NCI-H345 (cell line): ENCODE data around the gene MSANTD2.
"Not testable (repeated sequence)": the region's sequence is repeated elsewhere in the genome, so short reads cannot be mapped to it uniquely, and the experiment has no call there.

ENCODE experiments used
- DNase-seq: peaks from one replicate; lab custom pipeline; 2025; lab: John Stamatoyannopoulos, UW

The MSANTD2 gene

DNA sequence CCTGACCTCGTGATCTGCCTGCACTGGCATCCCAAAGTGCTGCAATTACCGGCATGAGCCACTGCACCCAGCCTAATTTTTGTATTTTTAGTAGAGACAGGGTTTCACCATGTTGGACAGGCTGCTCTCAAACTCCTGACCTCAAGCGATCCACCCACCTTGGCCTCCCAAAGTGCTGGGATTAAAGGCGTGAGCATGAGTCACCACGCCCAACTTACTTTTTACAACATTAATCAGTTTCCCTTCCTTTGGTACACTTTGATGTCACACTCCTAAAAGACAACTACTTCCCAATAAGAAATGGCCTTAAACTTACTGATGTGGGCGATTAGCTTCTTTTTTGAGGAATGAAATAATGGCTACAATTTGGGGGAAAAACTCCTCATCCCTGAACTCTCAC is 29.2 kb downstream of the MSANTD2 start:
- not testable (repeated sequence) for DNase-seq

DNA sequence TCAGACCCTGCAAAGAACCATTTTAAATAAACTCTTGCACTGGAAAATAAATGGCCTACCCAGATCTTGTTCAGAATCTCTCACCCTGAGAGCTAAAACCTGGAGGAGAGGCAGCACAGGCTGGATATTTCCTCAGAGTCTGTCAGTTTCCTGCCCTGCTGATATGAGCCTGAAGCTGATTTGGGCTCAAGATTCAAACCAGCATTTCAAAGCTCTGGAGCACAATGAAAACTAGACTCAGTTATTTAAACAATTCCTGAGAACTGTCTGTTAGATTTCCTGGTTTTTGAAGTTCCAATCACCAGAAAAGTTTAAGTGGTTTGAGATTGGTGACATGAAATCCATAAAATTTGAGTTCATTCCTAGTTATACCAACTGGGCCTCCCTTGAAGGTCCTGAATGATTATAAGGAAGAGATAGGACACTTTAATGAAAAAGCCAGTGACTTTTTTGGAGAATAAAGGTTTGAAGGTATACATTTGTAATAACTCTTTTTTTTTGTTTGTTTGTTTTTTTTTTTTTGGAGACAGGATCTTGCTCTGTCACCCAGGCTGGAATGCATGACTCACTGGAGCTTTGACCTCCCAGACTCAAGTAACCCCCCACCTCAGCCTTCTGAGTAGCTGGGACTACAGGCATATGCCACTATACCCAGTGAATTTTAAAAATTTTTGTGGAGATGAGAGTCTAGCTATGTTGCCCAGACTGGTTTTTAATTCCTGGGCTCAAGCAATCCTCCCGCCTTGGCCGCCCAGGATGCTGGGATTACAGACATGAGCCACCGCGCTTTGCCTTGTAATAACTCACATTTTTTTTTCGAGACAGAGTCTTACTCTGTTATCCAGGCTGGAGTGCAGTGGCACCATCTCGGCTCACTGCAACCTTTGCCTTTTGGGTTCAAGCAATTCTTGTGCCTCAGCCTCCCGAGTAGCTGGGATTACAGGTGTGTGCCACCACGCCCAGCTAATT is 30.1 kb downstream of the MSANTD2 start:
- no peak for DNase-seq

GRCh38 chr11:124768914-124769313 is 31.3 kb downstream of the MSANTD2 start:
- no peak for DNase-seq

DNA sequence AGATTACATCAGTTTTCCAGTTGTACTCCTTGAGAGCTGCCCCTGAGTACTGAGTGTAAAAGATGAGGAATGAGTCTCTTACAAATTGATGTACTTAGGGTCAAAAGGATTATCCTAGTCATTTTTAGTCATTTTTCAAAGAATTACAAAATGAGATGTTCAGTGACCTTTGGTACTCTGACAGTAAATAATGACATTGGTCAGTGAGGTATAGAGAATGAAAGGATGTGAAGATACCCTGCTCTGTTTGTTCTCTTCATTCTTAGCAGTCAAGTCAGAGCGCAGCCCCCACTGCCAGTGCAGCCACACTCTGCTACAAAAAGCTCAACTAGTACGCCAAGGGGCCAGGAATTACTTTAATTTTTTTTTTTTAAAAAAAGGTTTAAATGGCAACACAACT is 34.0 kb downstream of the MSANTD2 start:
- no peak for DNase-seq

DNA sequence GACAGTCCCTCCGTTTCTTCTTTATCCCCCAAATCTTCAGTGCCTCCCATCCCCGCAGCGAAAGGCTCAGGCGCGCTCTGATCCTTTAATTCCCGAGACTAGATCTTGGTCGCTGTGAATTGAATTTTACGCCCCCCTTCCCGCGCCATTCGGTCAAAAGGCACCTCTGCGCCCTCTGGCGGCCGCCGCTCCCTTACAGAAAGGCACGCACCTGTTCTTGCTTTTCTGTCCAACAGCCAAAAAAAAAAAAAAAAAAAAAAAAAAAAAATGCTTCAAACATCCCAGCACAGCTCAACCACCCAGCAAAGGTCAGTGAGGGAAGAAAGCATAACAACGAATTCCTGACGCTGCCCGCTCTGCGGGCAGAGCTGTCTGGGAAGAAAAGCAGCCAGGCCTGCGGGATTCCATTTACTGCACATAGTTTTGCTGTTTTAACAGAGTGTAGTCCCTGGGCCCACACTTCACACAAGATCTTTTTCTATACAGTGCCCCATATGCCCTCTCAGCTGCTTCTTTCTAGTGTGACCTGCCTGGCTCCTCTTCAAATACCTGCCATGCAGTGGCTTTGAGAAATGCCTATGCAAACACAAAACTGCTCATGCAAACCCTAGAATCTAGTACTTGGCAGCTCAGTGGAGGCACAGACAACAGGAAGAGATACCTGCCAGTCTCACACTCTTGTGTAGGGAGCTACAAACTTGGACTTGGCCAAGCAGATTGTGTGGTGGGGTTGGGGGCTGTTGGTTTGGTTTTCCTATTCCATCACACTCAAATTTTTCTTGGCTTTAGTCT is 36.9 kb downstream of the MSANTD2 start:
- DNase-seq = peak; percentile 63

GRCh38 chr11:124762624-124763155 is 37.5 kb downstream of the MSANTD2 start:
- DNase-seq = peak; percentile 36

GRCh38 chr11:124762105-124762623 is 38.0 kb downstream of the MSANTD2 start, which contains the start of gene ESAM:
Gene ESAM (minus strand): TSS chr11:124762290. CDS start chr11:124762154, 136 bp downstream.
- DNase-seq = peak; percentile 42

GRCh38 chr11:124761301-124762104 is 38.7 kb downstream of the MSANTD2 start:
- DNase-seq = no peak

GRCh38 chr11:124760806-124761205 is 39.4 kb downstream of the MSANTD2 start:
- DNase-seq = no peak

DNA sequence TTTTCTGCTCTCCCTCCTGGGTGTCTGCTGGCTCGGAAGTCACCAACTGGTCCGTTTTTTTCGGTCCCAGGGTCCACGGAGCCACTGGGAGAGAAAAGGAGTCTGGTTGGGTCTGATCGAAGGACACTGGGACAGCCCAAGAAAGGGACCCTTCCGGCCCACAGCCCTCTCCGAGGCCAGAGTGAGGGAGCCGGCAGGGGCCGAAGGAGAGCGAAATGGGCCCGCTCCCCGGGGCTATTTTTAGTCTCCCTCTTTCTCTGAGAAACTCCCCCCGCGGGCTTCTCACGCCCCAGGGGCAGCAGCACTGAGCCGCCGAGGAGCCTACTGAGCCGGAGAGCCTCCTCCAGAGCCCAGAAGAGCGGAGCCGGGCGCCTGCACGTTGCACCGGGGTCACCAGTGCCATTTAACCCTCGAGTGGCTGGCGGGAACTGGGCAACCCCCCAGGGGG is 40.0 kb downstream of the MSANTD2 start:
- DNase-seq = no peak

DNA sequence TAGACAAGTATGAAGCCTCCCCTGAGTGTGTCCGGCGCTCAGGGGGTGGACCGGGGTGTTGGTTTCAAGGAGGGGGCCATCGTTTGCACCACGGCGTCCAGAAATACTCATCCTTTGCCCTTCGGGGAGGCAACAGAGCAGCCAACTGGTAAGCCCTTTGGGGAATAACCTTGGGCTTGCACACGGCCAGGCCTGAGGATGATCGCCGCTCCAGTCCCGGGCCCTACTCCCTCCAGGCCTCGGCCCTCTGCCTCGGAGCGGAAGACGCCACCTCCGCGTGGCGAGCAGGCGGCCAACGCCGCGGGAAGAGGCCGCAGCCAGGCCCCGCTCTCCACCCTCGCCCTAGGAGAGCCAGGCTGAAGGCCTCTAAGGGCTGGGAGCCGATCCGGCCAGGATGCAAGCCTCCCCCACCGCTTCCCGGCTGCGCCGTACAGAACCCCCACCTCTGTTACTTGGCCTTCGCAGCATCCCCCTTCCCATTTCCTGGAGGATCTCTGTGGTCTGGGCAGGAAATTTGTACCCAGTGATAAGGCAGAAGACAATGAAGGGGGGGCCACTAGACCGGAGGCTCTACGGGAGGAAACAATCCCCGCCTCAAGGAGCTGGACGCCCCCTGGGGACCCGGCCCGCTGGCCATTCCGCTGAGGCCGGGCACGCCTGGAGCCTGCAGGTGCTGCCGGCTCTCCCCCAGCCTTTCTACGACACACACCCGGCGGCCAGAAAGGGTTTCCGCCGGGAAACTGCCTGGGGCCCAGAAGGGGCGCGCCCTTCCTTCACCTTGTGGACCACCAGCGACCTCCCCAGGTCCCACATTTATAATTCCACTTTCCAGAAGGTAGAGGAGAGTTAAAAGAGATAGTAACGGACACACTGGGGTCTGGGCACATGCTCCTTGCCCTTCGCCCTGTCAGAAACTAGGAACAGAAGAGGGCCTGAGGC is 40.7 kb downstream of the MSANTD2 start:
- DNase-seq = no peak

GRCh38 chr11:124758355-124759265 is 41.6 kb downstream of the MSANTD2 start:
- peak; percentile 56 for DNase-seq

DNA sequence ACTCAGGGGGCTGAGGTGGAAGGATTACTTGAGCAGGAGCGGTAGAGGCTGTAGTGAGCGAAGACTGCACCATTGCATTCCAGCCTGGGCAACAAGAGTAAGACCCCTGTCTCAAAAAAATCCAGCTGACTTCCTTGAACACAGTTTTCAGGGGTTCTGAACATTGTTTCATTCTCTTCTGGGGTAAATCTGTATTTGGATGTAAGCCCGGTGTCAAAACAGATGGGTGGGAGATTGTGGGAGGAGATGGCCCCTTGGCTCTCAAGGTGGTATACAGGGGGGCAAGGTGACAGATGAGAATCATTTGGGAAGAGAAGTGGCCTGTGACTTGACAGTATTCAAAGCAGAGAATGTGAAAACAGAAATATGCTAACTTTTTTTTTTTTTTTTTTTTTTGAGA is 42.9 kb downstream of the MSANTD2 start:
- DNase-seq = no peak

DNA sequence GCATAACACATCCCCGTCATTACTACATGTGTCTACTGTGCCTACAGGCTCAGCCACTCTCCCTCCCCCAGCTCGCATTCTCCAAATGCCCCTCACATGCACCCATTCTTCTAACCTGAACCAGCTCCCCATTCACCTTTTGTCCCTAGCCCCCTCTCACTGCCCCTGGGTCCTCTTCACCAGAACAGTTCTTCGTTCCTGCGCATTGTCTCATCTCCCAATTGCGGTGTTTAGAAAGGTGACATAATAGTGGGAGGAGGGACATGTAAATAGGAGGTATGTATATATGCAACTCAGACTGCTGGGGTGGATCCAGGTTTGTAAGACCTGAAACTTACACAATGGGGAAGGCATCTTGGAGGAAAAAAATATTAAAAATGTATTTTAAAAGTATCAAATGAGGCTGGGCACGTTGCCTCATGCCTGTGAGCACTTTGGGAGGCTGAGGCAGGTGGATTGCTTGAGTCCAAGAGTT is 43.4 kb downstream of the MSANTD2 start:
- no peak for DNase-seq

- DNase-seq = no peak
Observed at GRCh38 chr11:124756033-124756752, 44.0 kb downstream of the MSANTD2 start.

DNA sequence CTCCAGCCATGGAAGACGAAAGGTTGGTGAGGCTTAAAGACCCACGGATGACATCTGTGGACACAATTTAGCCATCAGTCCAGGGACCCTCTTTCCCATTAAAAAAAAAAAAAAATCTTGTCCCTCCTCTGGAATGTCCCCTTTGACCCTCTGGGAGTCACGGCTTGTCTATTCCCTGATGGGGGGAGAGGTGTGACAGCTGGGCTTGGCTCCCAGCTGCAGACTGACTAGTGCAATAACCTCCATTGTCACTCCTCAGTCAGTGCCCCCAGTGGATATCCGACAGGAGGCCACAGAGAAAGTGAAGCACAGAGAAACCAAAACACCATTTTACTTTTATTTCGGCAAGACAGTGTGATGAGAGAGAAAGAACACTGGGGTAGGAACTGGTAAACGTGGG is 45.5 kb downstream of the MSANTD2 start:
- DNase-seq = no peak

- no peak for DNase-seq
Observed at GRCh38 chr11:124754309-124754708, 45.9 kb downstream of the MSANTD2 start.

- DNase-seq = no peak
Observed at GRCh38 chr11:124753624-124754023, 46.6 kb downstream of the MSANTD2 start.
